GM12892 (cell line): ENCODE measurements around the gene PCK1.

ENCODE experiments used
- POLR2A ChIP-seq: IDR thresholded peaks from 2 replicates; pipeline ENCODE4 v1.6.1; 2011; ENCODE audit warnings: low read depth, low read length, control low read depth
- POLR2AphosphoS5 ChIP-seq: IDR thresholded peaks from 2 replicates; pipeline ENCODE4 v1.6.1; 2011; ENCODE audit warnings: low read depth, low read length, control low read depth
- TAF1 ChIP-seq: IDR thresholded peaks from 2 replicates; pipeline ENCODE4 v1.6.1; 2011; ENCODE audit warnings: low read depth, mild to moderate bottlenecking, control low read depth, low read length, borderline replicate concordance

- no peak for TF ChIP-seq POLR2A
- TF ChIP-seq POLR2AphosphoS5, result no peak
- no peak for TF ChIP-seq TAF1
Observed at GRCh38 chr20:57529810-57530209, 31.1 kb upstream of the PCK1 start.
